OCI-LY7 (cell line): ENCODE measurements around the gene COMMD8. TPM values are rescaled to one million over a fixed set of nuclear protein-coding genes. Genes with fewer than 3 reads are reported as not detected.

Source experiments
- BruUV-seq: library from RNA; stranded (reverse); fragments of 400-500 nt; replicated peaks from 2 replicates; lab custom pipeline; 2021; lab: Mats Ljungman, UMichigan
- CTCF ChIA-PET: fragments of 300-600 bp; sonication (Branson Sonifier 250); formaldehyde crosslinking; loops from one replicate; lab custom pipeline; 2022; ENCODE audit warnings: antibody characterized with exemption; ENCODE audit not compliant: unreplicated experiment; lab: Charles Lee
- POLR2A ChIA-PET: fragments of 300-600 bp; sonication (Branson Sonifier 250); formaldehyde crosslinking; loops from one replicate; lab custom pipeline; 2022; ENCODE audit warnings: antibody characterized with exemption; lab: Charles Lee
- DNase-seq: peaks from one replicate; pipeline ENCODE4 v3.0.0-alpha.2; 2015; ENCODE audit warnings: low spot score
- H2AFZ ChIP-seq: fragments of 200-600 bp; sonication (generic), shearing (Covaris generic); 2 replicates; pipeline ENCODE4 v1.6.1; 2014; ENCODE audit warnings: mild to moderate bottlenecking, antibody characterized with exemption, low read length, moderate library complexity
- H3K27ac ChIP-seq: fragments of 200-600 bp; sonication (generic); 2 replicates; pipeline ENCODE4 v1.5.1; 2014; ENCODE audit warnings: mixed run types, low read depth, mild to moderate bottlenecking, moderate library complexity, low read length, inconsistent platforms; ENCODE audit not compliant: poor library complexity, severe bottlenecking
- H3K36me3 ChIP-seq: fragments of 200-600 bp; sonication (generic); 2 replicates; pipeline ENCODE4 v1.6.1; 2014; ENCODE audit warnings: mild to moderate bottlenecking, antibody characterized with exemption, low read length, moderate library complexity, mixed read lengths; ENCODE audit not compliant: insufficient read depth
- H3K4me1 ChIP-seq: fragments of 200-600 bp; sonication (generic); 2 replicates; pipeline ENCODE4 v1.5.1; 2014; ENCODE audit warnings: mild to moderate bottlenecking, low read length; ENCODE audit not compliant: insufficient read depth, poor library complexity, severe bottlenecking
- H3K4me2 ChIP-seq: fragments of 200-600 bp; sonication (generic); 2 replicates; pipeline ENCODE4 v1.6.1; 2014; ENCODE audit warnings: mild to moderate bottlenecking, low read length
- H3K4me3 ChIP-seq: fragments of 200-600 bp; sonication (generic); 2 replicates; pipeline ENCODE4 v1.5.1; 2014; ENCODE audit warnings: mild to moderate bottlenecking, low read depth, low read length; ENCODE audit not compliant: poor library complexity, severe bottlenecking
- H3K79me2 ChIP-seq: fragments of 200-600 bp; sonication (generic); 2 replicates; pipeline ENCODE4 v1.6.1; 2016; ENCODE audit warnings: low read depth, mild to moderate bottlenecking, low read length, moderate library complexity, mixed read lengths; ENCODE audit not compliant: insufficient read depth
- H3K9me2 ChIP-seq: fragments of 200-600 bp; sonication (generic); 2 replicates; pipeline ENCODE4 v1.6.1; 2016; ENCODE audit warnings: mild to moderate bottlenecking, low read length, mixed read lengths; ENCODE audit not compliant: insufficient read depth
- H3K9me3 ChIP-seq: fragments of 200-600 bp; sonication (generic); 2 replicates; pipeline ENCODE4 v1.6.1; 2014; ENCODE audit warnings: mild to moderate bottlenecking, mixed run types, low read length, mixed read lengths
- H4K20me1 ChIP-seq: fragments of 200-600 bp; sonication (generic); 2 replicates; pipeline ENCODE4 v1.6.1; 2014; ENCODE audit warnings: mild to moderate bottlenecking, antibody characterized with exemption, low read length, moderate library complexity, mixed read lengths; ENCODE audit not compliant: insufficient read depth
- CTCF ChIP-seq: fragments of 200-600 bp; sonication (generic); conservative IDR thresholded peaks from 2 replicates; pipeline ENCODE4 v1.5.1; 2014; ENCODE audit warnings: mild to moderate bottlenecking, antibody characterized with exemption, low read length, moderate library complexity, mixed read lengths
- EZH2phosphoT487 ChIP-seq: fragments of 200-600 bp; sonication (generic); IDR thresholded peaks from 2 replicates; pipeline ENCODE4 v1.6.1; 2018; ENCODE audit warnings: low read depth, borderline replicate concordance, mild to moderate bottlenecking, mixed run types, antibody characterized with exemption, low read length, moderate library complexity, mixed read lengths
- intact Hi-C: fragments of 100-400 bp; cut with micrococcal nuclease; formaldehyde crosslinking; loops from one replicate; pipeline ENCODE4 v1.10.0; 2022; ENCODE audit not compliant: unreplicated experiment
- total RNA-seq, 2 experiments: library from RNA; depleted of rRNA in 1 of 2; stranded (reverse); fragments of >200 nt in 1 of 2; shearing (Covaris generic) in 1 of 2; gene quantifications; 2 replicates each; pipeline ENCODE4 v1.2.3, GENCODE V29; 2014 to 2022

COMMD8 gene
- total RNA-seq, 2 experiments from 2014 or later: 25.8 to 38.7 TPM

GRCh38 chr4:47427935-47428334 is 35.6 kb downstream of the COMMD8 start:
- DNase-seq: no peak
- intact Hi-C loops: no loop called here
- Histone ChIP-seq H3K79me2 (no peaks in the 10 kb centered on the region), H3K4me1 (no peaks in the 10 kb centered on the region), H3K27ac (no peak overlapping the region), H2AFZ (no peak overlapping the region), H3K36me3 (no peaks in the 10 kb centered on the region), H3K4me2 (no peak overlapping the region), H3K9me2 (no peaks in the 10 kb centered on the region), H3K9me3 (no peaks in the 10 kb centered on the region), H3K4me3 (no peak overlapping the region), H4K20me1 (no peaks in the 10 kb centered on the region)
- POLR2A ChIA-PET: interaction anchor here (0.7 kb wide), 1 partner anchor 744 kb away, joined by 3 read pairs; no protein-coding TSS in a partner anchor
- CTCF ChIA-PET: no interaction called here
- TF ChIP-seq EZH2phosphoT487 (no peak), CTCF (no peak)
- no TSS peak for BruUV-seq

- H3K4me2 ChIP-seq: no peak overlapping the region
- intact Hi-C loops: no loop called here
- no peaks in the 10 kb centered on the region for H4K20me1 ChIP-seq
- no peaks in the 10 kb centered on the region for H3K9me3 ChIP-seq
- no peak overlapping the region for H2AFZ ChIP-seq
- CTCF ChIA-PET: no interaction called here
- no peaks in the 10 kb centered on the region for H3K4me1 ChIP-seq
- DNase-seq: no peak
- H3K27ac ChIP-seq: no peak overlapping the region
- H3K9me2 ChIP-seq: no peaks in the 10 kb centered on the region
- no TSS peak for BruUV-seq
- no peaks in the 10 kb centered on the region for H3K36me3 ChIP-seq
- no peak overlapping the region for H3K4me3 ChIP-seq
- no peak for TF ChIP-seq CTCF
- TF ChIP-seq EZH2phosphoT487: no peak
- H3K79me2 ChIP-seq: no peaks in the 10 kb centered on the region
- POLR2A ChIA-PET: interaction anchor here (0.6 to 1.9 kb wide), 3 partner anchors 10 to 1730 kb away, joined by 3 to 5 read pairs (median 3); no protein-coding TSS in a partner anchor
Observed at GRCh38 chr4:47425628-47426027, 37.9 kb downstream of the COMMD8 start.

GRCh38 chr4:47419296-47419695 is 44.2 kb downstream of the COMMD8 start:
- H3K36me3 ChIP-seq: no peaks in the 10 kb centered on the region
- no peaks in the 10 kb centered on the region for H4K20me1 ChIP-seq
- no peaks in the 10 kb centered on the region for H3K79me2 ChIP-seq
- no peak overlapping the region for H3K4me2 ChIP-seq
- intact Hi-C loops: no loop called here
- no peak overlapping the region for H3K27ac ChIP-seq
- no peaks in the 10 kb centered on the region for H3K4me1 ChIP-seq
- POLR2A ChIA-PET: no interaction called here
- CTCF ChIA-PET: no interaction called here
- DNase-seq: no peak
- no peaks in the 10 kb centered on the region for H3K9me3 ChIP-seq
- H3K9me2 ChIP-seq: no peaks in the 10 kb centered on the region
- TF ChIP-seq CTCF (no peak), EZH2phosphoT487 (no peak)
- BruUV-seq: no TSS peak
- H3K4me3 ChIP-seq: no peak overlapping the region
- H2AFZ ChIP-seq: no peak overlapping the region
